Gastrocnemius medialis (tissue), 4 donors: ENCODE measurements around the gene TFDP1. TPM values are rescaled to one million over a fixed set of nuclear protein-coding genes. Genes with fewer than 3 reads are reported as not detected.

ENCODE experiments used
- ATAC-seq, 2 donors: fragments of 150-250 bp; one replicate each; pipeline ENCODE4 v1.9.1; 2016
- DNase-seq, 2 donors: peaks; one replicate each; pipeline ENCODE4 v3.0.0-alpha.2; 2019
- H3K27ac ChIP-seq, 4 donors: fragments of 200-600 bp; sonication (generic); 1 replicate in 1 of 4; 2 replicates in 3 of 4; pipeline ENCODE4 v1.5.1; 2016 to 2018; ENCODE audit warnings: mild to moderate bottlenecking in 2 of 4, moderate library complexity in 1 of 4
- H3K27me3 ChIP-seq, 3 donors: fragments of 200-600 bp; sonication (generic) in 2 of 3; 1 replicate in 1 of 3; 2 replicates in 2 of 3; pipeline versions ENCODE4 v1.5.1 to v1.6.0; 2016 to 2019; ENCODE audit warnings: mild to moderate bottlenecking in 1 of 3, moderate library complexity in 1 of 3
- H3K36me3 ChIP-seq, 2 donors: fragments of 200-600 bp; sonication (generic) in 1 of 2; one replicate each; pipeline ENCODE4 v1.5.1; 2017 to 2018
- H3K4me1 ChIP-seq, 2 donors: fragments of 200-600 bp; sonication (generic) in 1 of 2; one replicate each; pipeline ENCODE4 v1.5.1; 2016 to 2017; ENCODE audit warnings: mild to moderate bottlenecking in 2 of 2
- H3K4me3 ChIP-seq, 4 donors: fragments of 200-600 bp; sonication (generic) in 3 of 4; 1 replicate in 1 of 4; 2 replicates in 3 of 4; pipeline ENCODE4 v1.5.1; 2016 to 2019; ENCODE audit warnings: mild to moderate bottlenecking in 2 of 4
- H3K9me3 ChIP-seq, 3 donors: fragments of 200-600 bp; sonication (generic) in 2 of 3; 1 replicate in 1 of 3; 2 replicates in 2 of 3; pipeline ENCODE4 v1.5.1; 2016 to 2019
- CTCF ChIP-seq, 5 experiments: fragments of 450-650 bp in 3 of 5; fragments of 200-600 bp in 2 of 5; sonication (generic) in 2 of 5; IDR thresholded peaks in 4 of 5; conservative IDR thresholded peaks in 1 of 5; 1 replicate in 4 of 5; 2 replicates in 1 of 5; pipeline ENCODE4 v1.5.1; 2016 to 2019; ENCODE audit warnings: antibody characterized with exemption in 5 of 5, mild to moderate bottlenecking in 3 of 5, moderate library complexity in 3 of 5
- POLR2A ChIP-seq, 2 donors: fragments of 450-650 bp; IDR thresholded peaks; one replicate each; pipeline ENCODE4 v1.6.1; 2017; ENCODE audit warnings: antibody characterized with exemption in 2 of 2, mild to moderate bottlenecking in 2 of 2, moderate library complexity in 2 of 2
- in situ Hi-C, 4 donors: fragments of 200-750 bp; cut with MboI; loops; one replicate each; pipeline versions ENCODE4 v1.15.0 to v1.8.0; 2017; ENCODE audit warnings: low sequenced_read_pairs in 4 of 4
- intact Hi-C: fragments of 100-400 bp; cut with DNase I; formaldehyde crosslinking; loops from one replicate; pipeline ENCODE4 v1.15.1; 2023; ENCODE audit warnings: low total_unique reads
- total RNA-seq, 4 donors: library from RNA; depleted of rRNA; stranded (reverse); fragments of >200 nt; gene quantifications; one replicate each; pipeline versions ENCODE4 v1.1.0 to v1.2.3, GENCODE V29; 2016

The TFDP1 gene
- 10 to 100 TPM; 14.9 to 35.4 (median 29.1) TPM for total RNA-seq

GRCh38 chr13:113584205-113584869 lies at the start of gene TFDP1:
Gene TFDP1 (plus strand): TSS chr13:113584753. CDS start chr13:113585838, 1,085 bp downstream.
- peak within 1 kb of the TSS; percentile 50 to 58 (median 54) for H3K4me3 ChIP-seq
- DNase-seq (no peak), ATAC-seq (peak; percentile 55 to 67)
- H3K36me3 ChIP-seq, result peaks cover 0 to 7% of the 10 kb centered on the region in 2 donors
- in situ Hi-C loops (no loop called here), intact Hi-C loops (no loop called here)
- H3K27me3 ChIP-seq, result no peaks in the 10 kb centered on the region
- TF ChIP-seq CTCF (IDR thresholded peaks at IDR 0.05 in 4 of 5, conservative IDR thresholded peaks at IDR 0.05 in 1 of 5), result no peak
- peak in 1 of 2 donors; percentile 17 for TF ChIP-seq POLR2A (IDR thresholded peaks at IDR 0.05)
- H3K4me1 ChIP-seq, result no peaks in the 10 kb centered on the region
- no peak within 1 kb of the TSS for H3K27ac ChIP-seq
- no peaks in the 10 kb centered on the region for H3K9me3 ChIP-seq

- TF ChIP-seq CTCF (IDR thresholded peaks at IDR 0.05 in 4 of 5, conservative IDR thresholded peaks at IDR 0.05 in 1 of 5), result no peak
- Histone ChIP-seq H3K9me3 (no peaks in the 10 kb centered on the region), H3K4me3 (no peak overlapping the region), H3K4me1 (no peaks in the 10 kb centered on the region), H3K36me3 (peaks cover 0 to 21% of the 10 kb centered on the region in 2 donors), H3K27me3 (no peaks in the 10 kb centered on the region), H3K27ac (no peak overlapping the region)
- intact Hi-C loops (no loop called here), in situ Hi-C loops (no loop called here)
- no peak for ATAC-seq
- no peak for DNase-seq
These were observed 49.2 kb upstream of the TFDP1 start for GRCh38 chr13:113535381-113535781.

- intact Hi-C loops, result no loop called here
- Histone ChIP-seq H3K27ac (no peak overlapping the region), H3K27me3 (no peaks in the 10 kb centered on the region), H3K36me3 (peaks cover 0 to 14% of the 10 kb centered on the region in 2 donors), H3K4me3 (no peak overlapping the region), H3K4me1 (no peaks in the 10 kb centered on the region), H3K9me3 (no peaks in the 10 kb centered on the region)
- ATAC-seq, result no peak
- no peak for DNase-seq
- in situ Hi-C loops, result no loop called here
- TF ChIP-seq POLR2A (IDR thresholded peaks at IDR 0.05) (no peak), CTCF (IDR thresholded peaks at IDR 0.05 in 4 of 5, conservative IDR thresholded peaks at IDR 0.05 in 1 of 5) (no peak)
These were observed 48.0 kb upstream of the TFDP1 start for GRCh38 chr13:113536461-113537110.

GRCh38 chr13:113537205-113537604 lies 47.3 kb upstream of the TFDP1 start:
- no peak for TF ChIP-seq CTCF (IDR thresholded peaks at IDR 0.05 in 4 of 5, conservative IDR thresholded peaks at IDR 0.05 in 1 of 5)
- TF ChIP-seq POLR2A (IDR thresholded peaks at IDR 0.05), result no peak
- no peaks in the 10 kb centered on the region for H3K27me3 ChIP-seq
- H3K27ac ChIP-seq, result no peak overlapping the region
- no peak overlapping the region for H3K4me3 ChIP-seq
- intact Hi-C loops (no loop called here), in situ Hi-C loops (no loop called here)
- no peaks in the 10 kb centered on the region for H3K4me1 ChIP-seq
- no peak for ATAC-seq
- H3K9me3 ChIP-seq, result no peaks in the 10 kb centered on the region
- peaks cover 0 to 10% of the 10 kb centered on the region in 2 donors for H3K36me3 ChIP-seq
- no peak for DNase-seq
